Smooth muscle cell (in vitro differentiated cells): ENCODE results near the gene SMAGP. TPM values are rescaled to one million over a fixed set of nuclear protein-coding genes. Genes with fewer than 3 reads are reported as not detected.
"Not testable (repeated sequence)": the region's sequence is repeated elsewhere in the genome, so short reads cannot be mapped to it uniquely, and the experiment has no call there.

Source experiments
- DNase-seq: peaks from one replicate; lab custom pipeline; 2025; ENCODE audit not compliant: unreplicated experiment; lab: John Stamatoyannopoulos, UW
- H2AFZ ChIP-seq: fragments of 200-600 bp; sonication (generic); 2 replicates; pipeline ENCODE4 v1.6.0; 2016; ENCODE audit warnings: antibody characterized with exemption, low read depth, mild to moderate bottlenecking
- H3F3A ChIP-seq: fragments of 200-600 bp; sonication (generic); 2 replicates; pipeline ENCODE4 v1.6.0; 2017; ENCODE audit warnings: antibody characterized with exemption, low read depth
- H3K27ac ChIP-seq: fragments of 200-600 bp; sonication (generic); 2 replicates; pipeline ENCODE4 v1.5.1; 2016; ENCODE audit warnings: low read depth, mild to moderate bottlenecking
- H3K27me3 ChIP-seq: fragments of 200-600 bp; sonication (generic); 2 replicates; pipeline ENCODE4 v1.6.1; 2016; ENCODE audit warnings: low read depth, mild to moderate bottlenecking
- H3K36me3 ChIP-seq: fragments of 200-600 bp; sonication (generic); 2 replicates; pipeline ENCODE4 v1.5.1; 2016; ENCODE audit warnings: low read depth
- H3K4me1 ChIP-seq: fragments of 200-600 bp; sonication (generic); 2 replicates; pipeline ENCODE4 v1.5.1; 2016; ENCODE audit warnings: low read depth
- H3K4me2 ChIP-seq: fragments of 200-600 bp; sonication (generic); 2 replicates; pipeline ENCODE4 v1.6.0; 2016; ENCODE audit warnings: mild to moderate bottlenecking
- H3K4me3 ChIP-seq: fragments of 200-600 bp; sonication (generic); 2 replicates; pipeline ENCODE4 v1.5.1; 2016; ENCODE audit warnings: mild to moderate bottlenecking
- H3K79me2 ChIP-seq: fragments of 200-600 bp; sonication (generic); 2 replicates; pipeline ENCODE4 v1.6.0; 2016; ENCODE audit warnings: low read depth, mild to moderate bottlenecking
- H3K9ac ChIP-seq: fragments of 200-600 bp; sonication (generic); 2 replicates; pipeline ENCODE4 v1.6.0; 2016; ENCODE audit warnings: low read depth
- H3K9me3 ChIP-seq: fragments of 200-600 bp; sonication (generic); replicated peaks from 2 replicates; pipeline ENCODE4 v1.5.1; 2016; ENCODE audit warnings: low read depth
- H4K20me1 ChIP-seq: fragments of 200-600 bp; sonication (generic); 2 replicates; pipeline ENCODE4 v1.6.0; 2016; ENCODE audit warnings: low read depth
- WGBS: methylation state at CpG from one replicate; pipeline ENCODE4 v1.1.7; 2016; ENCODE audit warnings: low lambda C conversion rate; 5-methylcytosine and 5-hydroxymethylcytosine counted together
- polyA plus RNA-seq: library from polyadenylated mRNA; unstranded; fragments of >200 nt; fragmentation: Nextera tagmentation; extraction: Ambion mirVana; gene quantifications from 2 replicates; pipeline ENCODE4 v1.2.1, GENCODE V29; 2016
- total RNA-seq: library from RNA; depleted of rRNA; stranded (reverse); fragments of >200 nt; gene quantifications from 2 replicates; pipeline ENCODE4 v1.2.3, GENCODE V29; 2014
- TF ChIP-seq, protein P1 (sequence below): fragments of 200-600 bp; sonication (generic); IDR thresholded peaks from 2 replicates; pipeline ENCODE4 v1.5.1; 2017; ENCODE audit warnings: borderline replicate concordance, mild to moderate bottlenecking, antibody characterized with exemption; ENCODE audit not compliant: insufficient read depth, poor library complexity, severe bottlenecking

Gene SMAGP
- total and polyA plus RNA-seq, 2 experiments from 2014 or later: 6.8 to 9.0 TPM

DNA sequence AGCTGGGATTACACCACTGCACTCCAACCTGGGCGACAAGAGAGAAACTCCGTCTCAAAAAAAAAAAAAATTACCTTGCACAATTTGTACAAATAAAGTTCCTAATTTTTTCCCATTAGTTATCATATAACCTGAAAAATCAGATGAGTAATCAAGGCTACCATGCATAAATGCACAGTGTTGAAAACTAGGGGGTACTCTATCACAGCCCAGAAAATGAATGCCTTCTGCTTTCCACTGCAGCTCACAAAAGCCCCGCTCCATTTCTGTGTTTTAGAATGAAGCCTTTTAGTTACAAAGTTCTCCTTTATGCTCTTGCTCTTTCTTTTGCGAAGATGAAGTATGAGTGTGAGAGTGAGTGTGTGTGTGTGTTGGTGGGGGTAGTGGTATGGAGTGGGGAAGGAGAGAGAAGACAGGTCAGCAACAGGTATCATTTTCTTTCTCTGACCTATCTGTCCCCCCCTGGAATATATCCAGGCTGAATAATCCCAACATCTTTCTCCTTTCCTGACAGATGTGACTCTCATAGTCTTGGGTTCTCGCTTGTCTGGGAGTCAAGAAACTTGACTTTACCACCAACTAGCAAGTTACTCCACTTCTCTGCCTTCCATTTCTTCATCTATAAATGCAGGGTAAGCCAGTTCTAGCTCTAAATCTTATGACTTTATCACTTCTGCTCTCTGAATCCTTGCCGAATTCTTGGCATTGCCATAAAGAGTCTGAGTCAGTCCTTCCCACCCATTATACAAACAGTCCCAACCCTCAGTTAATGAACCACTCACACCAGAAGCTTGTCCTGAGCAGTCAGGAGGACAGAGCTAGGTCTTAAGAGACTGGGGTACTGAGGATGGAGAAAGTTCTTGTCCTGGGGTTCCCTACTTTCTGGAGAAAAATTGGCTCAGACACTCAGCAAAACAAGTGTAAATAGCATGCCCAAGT lies 37.7 kb upstream of the SMAGP start:
- Histone ChIP-seq H3K27ac (no peak overlapping the region), H3K9me3 (no peaks in the 10 kb centered on the region), H3F3A (no peaks in the 10 kb centered on the region), H3K4me2 (peak overlapping the region; percentile 23), H4K20me1 (no peaks in the 10 kb centered on the region), H3K79me2 (no peaks in the 10 kb centered on the region), H3K4me3 (no peak overlapping the region), H3K9ac (no peak overlapping the region), H3K4me1 (no peaks in the 10 kb centered on the region), H3K36me3 (no peaks in the 10 kb centered on the region), H3K27me3 (no peaks in the 10 kb centered on the region), H2AFZ (no peak overlapping the region)
- WGBS: 77% methylated on average over 6 of the region's 6 CpGs
- TF ChIP-seq, protein P1, sequence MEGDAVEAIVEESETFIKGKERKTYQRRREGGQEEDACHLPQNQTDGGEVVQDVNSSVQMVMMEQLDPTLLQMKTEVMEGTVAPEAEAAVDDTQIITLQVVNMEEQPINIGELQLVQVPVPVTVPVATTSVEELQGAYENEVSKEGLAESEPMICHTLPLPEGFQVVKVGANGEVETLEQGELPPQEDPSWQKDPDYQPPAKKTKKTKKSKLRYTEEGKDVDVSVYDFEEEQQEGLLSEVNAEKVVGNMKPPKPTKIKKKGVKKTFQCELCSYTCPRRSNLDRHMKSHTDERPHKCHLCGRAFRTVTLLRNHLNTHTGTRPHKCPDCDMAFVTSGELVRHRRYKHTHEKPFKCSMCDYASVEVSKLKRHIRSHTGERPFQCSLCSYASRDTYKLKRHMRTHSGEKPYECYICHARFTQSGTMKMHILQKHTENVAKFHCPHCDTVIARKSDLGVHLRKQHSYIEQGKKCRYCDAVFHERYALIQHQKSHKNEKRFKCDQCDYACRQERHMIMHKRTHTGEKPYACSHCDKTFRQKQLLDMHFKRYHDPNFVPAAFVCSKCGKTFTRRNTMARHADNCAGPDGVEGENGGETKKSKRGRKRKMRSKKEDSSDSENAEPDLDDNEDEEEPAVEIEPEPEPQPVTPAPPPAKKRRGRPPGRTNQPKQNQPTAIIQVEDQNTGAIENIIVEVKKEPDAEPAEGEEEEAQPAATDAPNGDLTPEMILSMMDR: no peak
- no peak for DNase-seq

DNA sequence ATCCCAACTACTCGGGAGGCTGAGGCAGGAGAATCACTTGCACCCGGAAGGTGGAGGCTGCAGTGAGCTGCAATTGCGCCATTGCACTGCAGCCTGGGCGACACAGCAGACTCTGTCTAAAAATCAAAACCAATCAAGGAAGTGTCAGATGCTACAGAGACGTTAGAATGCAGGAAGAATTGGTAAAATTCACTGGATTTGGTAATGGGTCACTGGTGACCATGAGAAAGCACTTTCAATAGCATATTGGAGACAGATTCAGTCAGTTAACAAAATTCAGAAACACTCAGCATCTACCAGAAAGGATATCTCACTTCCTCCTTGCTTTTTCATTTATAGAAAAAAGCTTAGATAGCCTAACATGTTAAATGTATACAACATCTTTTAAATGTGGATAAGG lies 36.3 kb upstream of the SMAGP start:
- Histone ChIP-seq H3K27ac (no peak overlapping the region), H3F3A (no peaks in the 10 kb centered on the region), H3K79me2 (no peaks in the 10 kb centered on the region), H3K36me3 (no peaks in the 10 kb centered on the region), H3K27me3 (no peaks in the 10 kb centered on the region), H2AFZ (no peak overlapping the region), H3K9ac (no peak overlapping the region), H3K4me3 (no peak overlapping the region), H3K9me3 (no peaks in the 10 kb centered on the region), H3K4me2 (no peak overlapping the region), H4K20me1 (no peaks in the 10 kb centered on the region), H3K4me1 (no peaks in the 10 kb centered on the region)
- WGBS: 93% methylated on average over 5 of the region's 5 CpGs
- DNase-seq: no peak
- TF ChIP-seq, protein P1: no peak

DNA sequence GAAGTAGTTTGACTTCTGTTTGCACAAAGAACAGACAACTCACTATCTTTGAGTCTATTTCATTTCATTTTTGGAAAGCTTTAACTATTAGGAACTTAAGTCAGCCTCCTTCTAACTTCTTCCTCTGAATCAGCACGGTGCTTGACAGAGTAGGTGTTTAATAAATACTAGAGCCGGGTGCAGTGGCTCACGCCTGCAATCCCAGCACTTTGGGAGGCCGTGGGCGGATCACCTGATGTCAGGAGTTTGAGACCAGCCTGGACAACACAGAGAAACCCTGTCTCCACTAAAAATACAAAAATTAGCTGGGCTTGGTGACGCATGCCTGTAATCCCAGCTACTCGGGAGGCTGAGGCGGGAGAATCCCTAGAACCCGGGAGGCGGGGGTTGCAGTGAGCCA lies 30.6 kb upstream of the SMAGP start:
- not testable (repeated sequence) for H3F3A ChIP-seq, H3K4me1 ChIP-seq, H3K9ac ChIP-seq, DNase-seq, H3K4me2 ChIP-seq, H3K9me3 ChIP-seq, H3K36me3 ChIP-seq, H3K27me3 ChIP-seq, H3K4me3 ChIP-seq, H3K79me2 ChIP-seq, H4K20me1 ChIP-seq, H3K27ac ChIP-seq
- peak overlapping the region; percentile 15 for H2AFZ ChIP-seq
- WGBS: 65% methylated on average over 10 of the region's 10 CpGs

DNA sequence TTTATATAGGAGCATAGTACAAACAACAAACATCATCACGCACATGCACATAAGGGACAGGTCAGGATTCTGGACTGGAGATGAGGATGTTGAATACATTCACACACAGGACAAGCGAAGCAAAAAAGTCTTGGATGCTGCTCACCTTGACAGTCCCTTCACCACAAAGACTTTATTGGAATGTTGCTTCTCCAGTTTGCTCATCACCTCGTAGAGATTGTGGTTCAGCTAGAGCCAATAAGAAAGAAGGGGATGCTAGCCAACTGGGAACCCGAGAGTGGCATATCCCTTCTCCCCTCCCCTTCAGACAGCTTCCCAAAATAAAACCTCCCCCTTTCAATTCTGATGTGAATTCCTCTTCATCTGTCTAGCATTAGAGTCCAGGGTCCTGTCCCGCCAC lies 25.4 kb upstream of the SMAGP start:
- Histone ChIP-seq H3K27ac (no peak overlapping the region), H3K9ac (no peak overlapping the region), H3K79me2 (no peaks in the 10 kb centered on the region), H3F3A (no peaks in the 10 kb centered on the region), H3K27me3 (no peaks in the 10 kb centered on the region), H3K4me1 (peaks cover 7% of the 10 kb centered on the region), H3K36me3 (no peaks in the 10 kb centered on the region), H4K20me1 (no peaks in the 10 kb centered on the region), H2AFZ (no peak overlapping the region), H3K4me3 (no peak overlapping the region), H3K9me3 (no peaks in the 10 kb centered on the region), H3K4me2 (no peak overlapping the region)
- 82% methylated on average over 5 of the region's 5 CpGs for WGBS
- no peak for DNase-seq
- TF ChIP-seq, protein P1: no peak

DNA sequence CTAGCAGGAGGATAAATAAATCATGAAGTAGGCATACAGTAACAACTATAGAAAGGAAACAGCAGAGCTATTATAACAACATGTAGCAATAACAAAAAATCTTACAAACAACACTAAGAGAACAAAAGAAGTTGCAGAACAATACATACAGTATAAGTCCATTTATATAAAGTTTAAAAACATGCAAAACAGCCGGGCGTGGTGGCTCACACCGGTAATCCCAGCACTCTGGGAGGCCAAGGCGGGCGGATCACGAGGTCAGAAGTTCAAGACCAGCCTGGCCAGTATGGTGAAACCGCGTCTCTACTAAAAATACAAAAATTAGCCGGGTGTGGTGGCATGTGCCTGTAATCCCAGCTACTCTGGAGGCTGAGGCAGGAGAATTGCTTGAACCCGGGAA lies 23.9 kb upstream of the SMAGP start:
- not testable (repeated sequence) for H3K4me3 ChIP-seq, H3F3A ChIP-seq, H3K4me1 ChIP-seq, H3K36me3 ChIP-seq, H3K4me2 ChIP-seq, H3K9me3 ChIP-seq, H2AFZ ChIP-seq, H4K20me1 ChIP-seq, H3K9ac ChIP-seq, H3K27ac ChIP-seq, H3K79me2 ChIP-seq, H3K27me3 ChIP-seq, DNase-seq
- 94% methylated on average over 10 of the region's 10 CpGs for WGBS
